WTC11 (cell line): ENCODE data around the gene NCKAP5.

Source experiments
- ATF1 ChIP-seq: sonication (generic); formaldehyde crosslinking; IDR thresholded peaks from 2 replicates; pipeline ENCODE4 v1.8.1; 2023; ENCODE audit warnings: mild to moderate bottlenecking, moderate library complexity, missing genetic modification reagents
- ATF3 ChIP-seq: sonication (generic); formaldehyde crosslinking; conservative IDR thresholded peaks from 2 replicates; pipeline ENCODE4 v1.8.1; 2022; ENCODE audit warnings: mild to moderate bottlenecking, missing genetic modification reagents
- CTCF ChIP-seq: fragments of 200-600 bp; IDR thresholded peaks from 2 replicates; pipeline ENCODE4 v1.8.0; 2022; ENCODE audit warnings: antibody characterized with exemption
- E2F1 ChIP-seq: sonication (generic); formaldehyde crosslinking; IDR thresholded peaks from 2 replicates; pipeline ENCODE4 v1.8.0; 2022; ENCODE audit warnings: mild to moderate bottlenecking, missing genetic modification reagents
- ERG ChIP-seq: fragments of 250-450 bp; sonication (Bioruptor Pico); IDR thresholded peaks from 2 replicates; pipeline ENCODE4 v1.8.0; 2021; ENCODE audit warnings: mild to moderate bottlenecking
- ESRRA ChIP-seq: sonication (generic); formaldehyde crosslinking; IDR thresholded peaks from 2 replicates; pipeline ENCODE4 v1.8.1; 2022; ENCODE audit warnings: mild to moderate bottlenecking, missing genetic modification reagents, borderline replicate concordance
- FOXP4 ChIP-seq: sonication (generic); formaldehyde crosslinking; IDR thresholded peaks from 2 replicates; pipeline ENCODE4 v1.8.0; 2022; ENCODE audit warnings: mild to moderate bottlenecking, missing genetic modification reagents
- IRF1 ChIP-seq: sonication (generic); formaldehyde crosslinking; IDR thresholded peaks from 2 replicates; pipeline ENCODE4 v1.8.0; 2023; ENCODE audit warnings: missing genetic modification reagents
- JUN ChIP-seq: sonication (generic); formaldehyde crosslinking; IDR thresholded peaks from 2 replicates; pipeline ENCODE4 v1.8.0; 2023; ENCODE audit warnings: mild to moderate bottlenecking, missing genetic modification reagents
- MAX ChIP-seq: sonication (generic); formaldehyde crosslinking; IDR thresholded peaks from 2 replicates; pipeline ENCODE4 v1.8.0; 2022; ENCODE audit warnings: mild to moderate bottlenecking, missing genetic modification reagents
- PREB ChIP-seq: sonication (generic); formaldehyde crosslinking; IDR thresholded peaks from 2 replicates; pipeline ENCODE4 v1.8.1; 2022; ENCODE audit warnings: mild to moderate bottlenecking, missing genetic modification reagents, moderate library complexity, borderline replicate concordance
- ZMAT4 ChIP-seq: fragments of 250-450 bp; sonication (Bioruptor Pico); IDR thresholded peaks from 2 replicates; pipeline ENCODE4 v1.9.0; 2021; ENCODE audit warnings: mild to moderate bottlenecking
- ZNF532 ChIP-seq: fragments of 250-450 bp; sonication (Bioruptor Pico); IDR thresholded peaks from 2 replicates; pipeline ENCODE4 v1.9.0; 2021; ENCODE audit warnings: mild to moderate bottlenecking, borderline replicate concordance

GRCh38 chr2:133591164-133591563, 22.9 kb upstream of the NCKAP5 start:
- TF ChIP-seq MAX (CRISPR knock-in tag) (no peak), CTCF (no peak), ZMAT4 (CRISPR knock-in tag) (no peak), ZNF532 (CRISPR knock-in tag) (no peak), PREB (CRISPR knock-in tag) (no peak), FOXP4 (CRISPR knock-in tag) (no peak), ATF3 (CRISPR knock-in tag) (no peak), IRF1 (CRISPR knock-in tag) (no peak), E2F1 (CRISPR knock-in tag) (no peak), ATF1 (CRISPR knock-in tag) (no peak), ESRRA (CRISPR knock-in tag) (no peak), ERG (CRISPR knock-in tag) (no peak), JUN (CRISPR knock-in tag) (no peak)
